GM13977 (cell line): ENCODE measurements around the gene CYP19A1.
A peak's percentile ranks its signal among the peaks of the same experiment; 100 is the strongest.

Source experiments
- DNase-seq: peaks from one replicate; pipeline ENCODE4 v3.0.0; 2012; ENCODE audit warnings: low spot score
- in situ Hi-C: fragments of 300-500 bp; cut with MboI; formaldehyde crosslinking; loops from one replicate; pipeline ENCODE4 v1.12.0; 2022; ENCODE audit warnings: low sequenced_read_pairs, low pct_unique_long_range_greater_than_20kb, mixed read lengths, inconsistent platforms; ENCODE audit not compliant: unreplicated experiment
- TF ChIP-seq, protein P1 (sequence below): IDR thresholded peaks from 2 replicates; pipeline ENCODE4 v1.5.1; 2012; ENCODE audit warnings: mild to moderate bottlenecking, control low read depth; ENCODE audit not compliant: insufficient read depth; ENCODE audit errors: extremely low read depth, missing control alignments

CYP19A1 gene

DNA sequence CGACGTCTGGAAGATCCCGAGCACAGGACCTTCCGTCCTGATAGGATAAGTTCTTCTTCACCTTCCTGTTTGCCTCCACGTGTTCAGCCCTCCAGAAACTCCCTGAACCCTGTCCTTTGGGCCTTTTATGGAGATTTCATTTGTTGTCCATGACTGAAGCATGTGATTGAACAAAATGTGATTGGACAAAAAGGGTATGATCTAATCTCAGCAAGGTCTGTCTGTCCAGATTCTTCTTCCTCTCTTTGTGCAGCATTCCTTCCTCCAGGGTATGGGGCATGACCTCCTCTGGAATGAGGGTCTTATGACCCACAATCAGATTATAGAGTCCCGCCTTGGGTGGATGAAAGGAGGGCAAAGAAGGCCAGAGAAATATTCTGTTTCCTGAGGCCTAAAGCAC, at the start of gene CYP19A1:
Gene CYP19A1, minus strand, starts transcription at position 101 of the 400 bp plus-strand sequence. CDS start 95,684 bp downstream, outside the sequence.
- in situ Hi-C loops = no loop called here
- no peak for DNase-seq
- TF ChIP-seq, protein P1, sequence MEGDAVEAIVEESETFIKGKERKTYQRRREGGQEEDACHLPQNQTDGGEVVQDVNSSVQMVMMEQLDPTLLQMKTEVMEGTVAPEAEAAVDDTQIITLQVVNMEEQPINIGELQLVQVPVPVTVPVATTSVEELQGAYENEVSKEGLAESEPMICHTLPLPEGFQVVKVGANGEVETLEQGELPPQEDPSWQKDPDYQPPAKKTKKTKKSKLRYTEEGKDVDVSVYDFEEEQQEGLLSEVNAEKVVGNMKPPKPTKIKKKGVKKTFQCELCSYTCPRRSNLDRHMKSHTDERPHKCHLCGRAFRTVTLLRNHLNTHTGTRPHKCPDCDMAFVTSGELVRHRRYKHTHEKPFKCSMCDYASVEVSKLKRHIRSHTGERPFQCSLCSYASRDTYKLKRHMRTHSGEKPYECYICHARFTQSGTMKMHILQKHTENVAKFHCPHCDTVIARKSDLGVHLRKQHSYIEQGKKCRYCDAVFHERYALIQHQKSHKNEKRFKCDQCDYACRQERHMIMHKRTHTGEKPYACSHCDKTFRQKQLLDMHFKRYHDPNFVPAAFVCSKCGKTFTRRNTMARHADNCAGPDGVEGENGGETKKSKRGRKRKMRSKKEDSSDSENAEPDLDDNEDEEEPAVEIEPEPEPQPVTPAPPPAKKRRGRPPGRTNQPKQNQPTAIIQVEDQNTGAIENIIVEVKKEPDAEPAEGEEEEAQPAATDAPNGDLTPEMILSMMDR = no peak

DNA sequence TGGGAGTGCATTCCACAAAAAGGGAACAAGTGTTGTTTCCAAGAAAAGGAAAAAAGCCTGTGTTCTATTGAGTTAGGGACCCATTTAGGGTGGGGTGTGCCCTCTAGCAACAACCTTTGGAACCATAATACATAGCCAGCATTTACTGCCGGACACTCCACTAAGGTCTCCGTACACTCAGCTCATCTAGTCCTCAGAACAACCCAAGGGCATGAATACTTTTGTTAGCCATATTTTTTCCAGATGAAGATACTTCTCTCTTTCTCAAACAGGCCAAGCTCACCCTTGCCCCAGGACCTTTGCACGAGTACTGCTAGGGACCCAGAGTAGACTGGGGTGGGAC, 49.3 kb upstream of the CYP19A1 start:
- DNase-seq = no peak
- TF ChIP-seq, protein P1 = no peak
- in situ Hi-C loops = loop anchor here (10.0 kb wide), 1 partner anchor 223 kb away; no protein-coding TSS in a partner anchor

DNA sequence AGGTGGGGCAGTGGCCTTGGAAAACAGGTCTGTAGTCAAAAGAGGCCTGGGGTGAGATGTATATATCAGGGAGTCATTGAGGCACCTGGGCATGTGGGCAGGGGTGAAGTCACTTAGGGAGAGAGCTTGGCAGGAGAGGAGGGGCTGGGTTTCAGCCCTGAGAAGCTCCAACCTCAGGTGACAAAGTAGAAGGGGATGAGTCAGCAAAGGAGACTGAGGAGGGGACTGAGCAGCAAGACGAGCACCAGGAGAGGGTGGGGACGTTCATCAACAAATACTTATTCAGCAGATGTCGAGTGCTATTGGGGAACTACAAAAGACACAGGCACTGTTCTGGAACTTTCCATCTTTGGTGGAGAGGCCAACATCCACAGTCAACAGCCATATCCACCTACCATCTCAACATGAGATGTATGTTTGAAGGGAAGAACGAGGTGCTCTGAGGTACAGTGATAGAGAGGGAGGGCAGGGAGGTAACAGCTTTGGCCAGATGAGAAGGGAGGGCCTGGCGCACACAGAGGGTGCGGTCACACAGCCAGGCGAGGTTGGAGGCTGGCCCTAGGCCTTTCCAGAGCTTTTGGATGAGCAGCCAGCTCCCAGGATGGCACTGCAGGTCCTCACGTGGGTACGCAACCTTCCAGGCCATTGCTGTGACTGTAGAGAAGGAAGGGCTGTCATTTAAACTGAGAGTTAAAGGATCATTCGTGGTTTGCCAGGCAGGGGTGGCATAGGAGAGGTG, 48.7 kb upstream of the CYP19A1 start:
- no peak for DNase-seq
- TF ChIP-seq, protein P1 = no peak
- in situ Hi-C loops = loop anchor here (10.0 kb wide), 1 partner anchor 222 kb away; no protein-coding TSS in a partner anchor

DNA sequence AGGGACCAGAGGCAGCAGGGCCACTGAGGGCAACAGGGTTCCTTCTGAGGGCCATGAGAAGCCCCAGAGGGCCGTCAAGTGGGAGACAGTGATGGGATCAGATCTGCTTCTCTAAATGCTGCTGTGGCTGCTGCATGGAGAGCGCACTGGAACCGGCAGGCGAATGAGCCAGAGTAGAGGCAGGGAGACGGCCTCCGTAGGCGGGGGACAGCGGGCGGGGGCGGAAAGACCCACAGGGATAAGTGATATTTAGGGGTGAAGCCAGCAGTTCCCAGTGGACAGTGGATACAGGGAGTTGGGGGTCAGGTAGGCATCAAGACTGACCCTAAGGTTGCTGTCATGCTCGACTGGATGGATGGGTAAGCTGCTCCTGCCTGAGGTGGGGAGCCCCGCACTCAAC, 48.1 kb upstream of the CYP19A1 start:
- TF ChIP-seq, protein P1 = no peak
- no peak for DNase-seq
- in situ Hi-C loops = loop anchor here (10.0 kb wide), 1 partner anchor 222 kb away; no protein-coding TSS in a partner anchor

DNA sequence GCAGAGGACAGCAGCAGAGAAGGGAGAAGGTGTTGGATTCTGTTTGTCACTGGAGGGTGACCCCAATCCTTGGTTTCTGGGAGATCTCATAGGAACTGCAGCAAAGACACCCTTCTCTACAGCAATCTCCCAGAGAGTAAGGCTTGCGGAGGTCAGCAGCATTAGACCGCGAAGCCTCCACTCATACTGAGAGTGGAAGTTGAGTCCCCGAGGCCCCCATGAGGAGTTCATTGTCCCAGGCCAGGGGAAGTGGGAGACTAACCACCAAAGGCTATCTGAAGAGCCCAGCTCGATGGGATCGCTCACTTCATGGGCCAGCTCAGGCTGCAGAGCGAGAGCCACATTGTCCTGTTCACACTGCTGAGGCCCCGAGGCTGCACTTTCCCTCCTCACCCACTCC, 47.6 kb upstream of the CYP19A1 start:
- in situ Hi-C loops = loop anchor here (10.0 kb wide), 1 partner anchor 221 kb away; no protein-coding TSS in a partner anchor
- DNase-seq = no peak
- TF ChIP-seq, protein P1 = no peak

DNA sequence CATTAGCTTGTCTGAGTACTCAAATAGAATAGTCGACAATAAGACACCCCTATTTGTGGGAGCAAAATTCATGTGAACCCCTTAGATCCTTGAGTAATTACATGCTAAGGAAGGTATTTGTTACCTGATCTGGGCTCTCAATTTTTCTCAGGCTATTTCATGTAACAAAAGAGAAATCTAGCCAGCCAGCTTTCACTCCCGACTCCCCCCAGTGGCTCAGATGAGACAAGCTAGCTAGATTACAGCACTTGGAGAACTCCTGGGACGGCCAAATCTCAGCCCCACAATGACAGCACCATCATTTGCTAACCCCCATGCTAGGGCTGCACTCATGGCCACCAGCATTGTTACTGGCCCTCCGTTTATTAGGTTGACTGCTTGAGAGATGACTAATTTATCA, 44.4 kb upstream of the CYP19A1 start:
- in situ Hi-C loops = loop anchor here (10.0 kb wide), 1 partner anchor 218 kb away; no protein-coding TSS in a partner anchor
- TF ChIP-seq, protein P1 = peak; percentile 51
- DNase-seq = peak; percentile 61
